ENCODE data around the gene MYL5.

MYL5 gene

GRCh38 chr4:705278-706082 is 31.1 kb downstream of the MYL5 start, which contains the start of gene PCGF3 (continued):
- no peak for TF ChIP-seq ZSCAN5A (tag by site-specific recombination; IDR thresholded peaks at IDR 0.05)
- TF ChIP-seq ZSCAN16 (tag by site-specific recombination; IDR thresholded peaks at IDR 0.05), result no peak
- no peak for TF ChIP-seq RBAK (tag by site-specific recombination; IDR thresholded peaks at IDR 0.05)
- TF ChIP-seq ZNF626 (tag by site-specific recombination; IDR thresholded peaks at IDR 0.05), result no peak
- TF ChIP-seq PRDM1 (tag by site-specific recombination; IDR thresholded peaks at IDR 0.05), result no peak
- peak; percentile 80 for TF ChIP-seq KLF1 (tag by site-specific recombination; IDR thresholded peaks at IDR 0.05)
- no peak for TF ChIP-seq ZNF449 (tag by site-specific recombination; IDR thresholded peaks at IDR 0.05)
- no peak for TF ChIP-seq ZSCAN23 (tag by site-specific recombination; IDR thresholded peaks at IDR 0.05)
- TF ChIP-seq ZNF585B (tag by site-specific recombination; IDR thresholded peaks at IDR 0.05), result no peak
- no peak for TF ChIP-seq ZNF664 (tag by site-specific recombination; IDR thresholded peaks at IDR 0.05)
- peak; percentile 50; the same call in 1 of the 2 replicates for TF ChIP-seq ZNF398 (tag by site-specific recombination; IDR thresholded peaks at IDR 0.05)
- no peak for TF ChIP-seq SCRT1 (tag by site-specific recombination; IDR thresholded peaks at IDR 0.05; ENCODE audit: borderline replicate concordance)
- peak; percentile 56 for TF ChIP-seq ZBTB26 (tag by site-specific recombination; optimal IDR thresholded peaks at IDR 0.05)
- no peak for TF ChIP-seq ZNF792 (tag by site-specific recombination; IDR thresholded peaks at IDR 0.05)
- TF ChIP-seq ZNF707 (tag by site-specific recombination; IDR thresholded peaks at IDR 0.05), result no peak
- no peak for TF ChIP-seq MEIS1 (CRISPR knock-in tag; IDR thresholded peaks at IDR 0.05; ENCODE audit: borderline replicate concordance)
- no peak for TF ChIP-seq SP7 (tag by site-specific recombination; IDR thresholded peaks at IDR 0.05)
- TF ChIP-seq ZFP3 (tag by site-specific recombination; IDR thresholded peaks at IDR 0.05; ENCODE audit: low read depth), result no peak
- TF ChIP-seq ZNF335 (tag by site-specific recombination; conservative IDR thresholded peaks at IDR 0.05), result 0 out of 2 replicates have a peak, but pooled peaks have one; percentile 29
- peak; percentile 80 for TF ChIP-seq SP3 (tag by site-specific recombination; IDR thresholded peaks at IDR 0.05)
- TF ChIP-seq ZNF501 (tag by site-specific recombination; IDR thresholded peaks at IDR 0.05), result no peak
- TF ChIP-seq ZNF544 (tag by site-specific recombination; IDR thresholded peaks at IDR 0.05), result no peak
- 0 out of 2 replicates have a peak, but pooled peaks have one; percentile 24 for TF ChIP-seq ZNF600 (tag by site-specific recombination; IDR thresholded peaks at IDR 0.05)
- no peak for TF ChIP-seq WT1 (tag by site-specific recombination; IDR thresholded peaks at IDR 0.05)
- no peak for TF ChIP-seq GLIS2 (tag by site-specific recombination; IDR thresholded peaks at IDR 0.05)

Data from HEK293 (cell line).